B cell (primary cell): ENCODE measurements around the gene GATM. TPM values are rescaled to one million over a fixed set of nuclear protein-coding genes. Genes with fewer than 3 reads are reported as not detected.

Experiments
- ATAC-seq: fragments of 200-7000 bp; cut with Tn5 transposase; one replicate; pipeline ENCODE4 v1.10.0; 2021; ENCODE audit warnings: low read depth, mild to moderate bottlenecking, moderate number of reproducible peaks, moderate library complexity
- CTCF ChIA-PET: fragments of 350-600 bp; sonication (Branson Sonifier 250); formaldehyde crosslinking; loops from one replicate; lab custom pipeline; 2021; ENCODE audit warnings: antibody characterized with exemption, inconsistent platforms; lab: Charles Lee
- POLR2A ChIA-PET: fragments of 350-600 bp; sonication (Branson Sonifier 250); formaldehyde crosslinking; loops from one replicate; lab custom pipeline; 2021; ENCODE audit warnings: antibody characterized with exemption; lab: Charles Lee
- DNase-seq: peaks from one replicate; pipeline ENCODE4 v3.0.0; 2013
- H2AFZ ChIP-seq: 2 replicates; pipeline ENCODE4 v1.6.1; 2012; ENCODE audit warnings: mild to moderate bottlenecking, low read depth, low read length; ENCODE audit not compliant: insufficient read depth, poor library complexity, severe bottlenecking
- H3K27ac ChIP-seq, 2 donors: 1 replicate in 1 of 2; 2 replicates in 1 of 2; pipeline ENCODE4 v1.5.1; 2012 to 2013; ENCODE audit warnings: low read length in 2 of 2, mild to moderate bottlenecking in 2 of 2, moderate library complexity in 1 of 2
- H3K27me3 ChIP-seq, 4 experiments: fragments of 200-600 bp in 1 of 4; sonication (generic) in 1 of 4; replicated peaks in 1 of 4; 1 replicate in 2 of 4; 2 replicates in 2 of 4; pipeline versions ENCODE4 v1.6.1 to v1.7.0; 2013 to 2016; ENCODE audit warnings: low read length in 3 of 4, mild to moderate bottlenecking in 2 of 4, mixed read lengths in 1 of 4, moderate library complexity in 1 of 4; ENCODE audit not compliant: insufficient read depth in 4 of 4, control insufficient read depth in 3 of 4; ENCODE audit errors: control extremely low read depth in 1 of 4
- H3K36me3 ChIP-seq, 2 experiments: replicated peaks in 1 of 2; 1 replicate in 1 of 2; 2 replicates in 1 of 2; pipeline versions ENCODE4 v1.6.1 to v1.7.1; 2013; ENCODE audit warnings: low read length in 1 of 2; ENCODE audit not compliant: insufficient read depth in 2 of 2, control insufficient read depth in 1 of 2; ENCODE audit errors: control extremely low read depth in 1 of 2, extremely low read depth in 1 of 2
- H3K4me1 ChIP-seq, 2 donors: fragments of 200-600 bp in 1 of 2; sonication (generic) in 1 of 2; 1 replicate in 1 of 2; 2 replicates in 1 of 2; pipeline versions ENCODE4 v1.5.1 to v1.6.1; 2013 to 2017; ENCODE audit warnings: low read length in 2 of 2; ENCODE audit not compliant: control insufficient read depth in 2 of 2, insufficient read depth in 2 of 2
- H3K4me2 ChIP-seq: replicated peaks from 2 replicates; pipeline ENCODE3; 2012; ENCODE audit warnings: mild to moderate bottlenecking, low read depth, low read length; ENCODE audit not compliant: poor library complexity, severe bottlenecking
- H3K4me3 ChIP-seq, 5 experiments: fragments of 200-600 bp in 1 of 5; sonication (generic) in 1 of 5; 1 replicate in 3 of 5; 2 replicates in 2 of 5; pipeline versions ENCODE4 v1.5.1 to v1.7.0; 2011 to 2016; ENCODE audit warnings: low read length in 4 of 5, mild to moderate bottlenecking in 4 of 5, low read depth in 2 of 5, control low read depth in 1 of 5, moderate library complexity in 1 of 5; ENCODE audit not compliant: insufficient read depth in 1 of 5; ENCODE audit errors: control extremely low read depth in 1 of 5, extremely low read depth in 1 of 5
- H3K79me2 ChIP-seq: fragments of 200-600 bp; sonication (generic); one replicate; pipeline ENCODE4 v1.6.0; 2016; ENCODE audit warnings: low read length; ENCODE audit not compliant: control insufficient read depth, insufficient read depth
- H3K9ac ChIP-seq: fragments of 200-600 bp; sonication (generic); 2 replicates; pipeline ENCODE4 v1.6.1; 2017; ENCODE audit warnings: mild to moderate bottlenecking, low read length, moderate library complexity
- H3K9me3 ChIP-seq, 3 donors: one replicate each; pipeline versions ENCODE4 v1.6.1 to v1.7.1; 2013; ENCODE audit warnings: low read length in 2 of 3; ENCODE audit not compliant: control insufficient read depth in 2 of 3, insufficient read depth in 1 of 3; ENCODE audit errors: control extremely low read depth in 1 of 3
- H4K20me1 ChIP-seq: 2 replicates; pipeline ENCODE4 v1.6.0; 2012; ENCODE audit warnings: mild to moderate bottlenecking, low read length; ENCODE audit not compliant: insufficient read depth, control insufficient read depth, poor library complexity, severe bottlenecking
- H3K27ac Mint-ChIP-seq: one replicate; pipeline ENCODE4 v1.8.0; 2021; ENCODE audit warnings: mixed read lengths
- H3K27me3 Mint-ChIP-seq: one replicate; pipeline ENCODE4 v1.8.0; 2021; ENCODE audit warnings: mixed read lengths
- H3K4me1 Mint-ChIP-seq: one replicate; pipeline ENCODE4 v1.8.0; 2021; ENCODE audit warnings: mixed read lengths
- H3K4me3 Mint-ChIP-seq: one replicate; pipeline ENCODE4 v1.8.0; 2021; ENCODE audit warnings: mixed read lengths
- H3K9me3 Mint-ChIP-seq: one replicate; pipeline ENCODE4 v1.8.0; 2022; ENCODE audit warnings: mixed read lengths; ENCODE audit not compliant: insufficient read depth
- EZH2 ChIP-seq: IDR thresholded peaks from 2 replicates; pipeline ENCODE4 v1.6.1; 2012; ENCODE audit warnings: borderline replicate concordance, low read depth, mild to moderate bottlenecking, moderate library complexity, low read length; ENCODE audit not compliant: insufficient read depth, poor library complexity, severe bottlenecking
- WGBS: methylation state at CpG from one replicate; pipeline ENCODE4 v1.1.5; 2013; ENCODE audit warnings: missing lambda C conversion rate; ENCODE audit not compliant: insufficient coverage; 5-methylcytosine and 5-hydroxymethylcytosine counted together
- intact Hi-C: fragments of 100-400 bp; cut with micrococcal nuclease; formaldehyde crosslinking; loops from one replicate; pipeline ENCODE4 v1.10.0; 2022
- polyA plus RNA-seq: library from polyadenylated mRNA; depleted of rRNA; stranded (reverse); fragments of >200 nt; gene quantifications from 2 replicates; pipeline ENCODE4 v1.2.3, GENCODE V29; 2012
- total RNA-seq, 2 donors: library from RNA; stranded (reverse); fragments of 120-200 nt in 1 of 2; gene quantifications; 1 replicate in 1 of 2; 2 replicates in 1 of 2; pipeline versions ENCODE4 v1.2.3 to v1.2.4, GENCODE V29; 2013 to 2022
- TF ChIP-seq, protein P1 (sequence below): fragments of 200-600 bp; IDR thresholded peaks from one replicate; pipeline ENCODE4 v1.8.0; 2022; ENCODE audit warnings: antibody characterized with exemption, mild to moderate bottlenecking

The GATM gene
- total and polyA plus RNA-seq, 2 donors (not counting 1 experiment from before 2014, with no cell fraction given) = 9.6 to 18.2 TPM

DNA sequence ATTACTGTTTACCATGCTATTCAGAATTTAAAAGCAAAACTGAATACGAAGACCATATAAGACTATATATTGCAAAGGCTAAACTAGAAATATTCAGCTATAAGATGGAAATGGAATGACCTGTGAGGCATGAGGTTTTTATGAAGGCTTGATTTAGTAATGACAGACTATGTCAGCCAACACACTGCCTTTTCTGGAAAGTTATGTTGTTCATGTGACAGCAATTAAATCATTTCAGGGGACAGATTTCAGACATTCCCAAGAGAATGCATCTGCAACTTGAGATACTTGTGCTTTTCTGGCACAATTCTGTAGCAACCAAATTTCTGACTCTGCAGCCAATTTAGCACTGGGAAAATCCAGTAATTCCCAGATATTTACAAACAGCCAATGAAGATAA is 8.6 kb upstream of the GATM start:
- Mint-ChIP-seq H3K27me3 (peaks cover 4% of the 10 kb centered on the region), H3K9me3 (no peaks in the 10 kb centered on the region), H3K4me3 (no peak overlapping the region), H3K27ac (no peak overlapping the region), H3K4me1 (peaks cover 13% of the 10 kb centered on the region)
- ChIA-PET POLR2A (no interaction called here), CTCF (no interaction called here)
- ATAC-seq = no peak
- no peaks in the 10 kb centered on the region for H3K27me3 ChIP-seq
- peaks cover 0 to 1% (median 0%) of the 10 kb centered on the region in 3 donors for H3K9me3 ChIP-seq
- WGBS = no CpG with 5 or more reads among the region's 1 CpG
- H3K79me2 ChIP-seq = no peaks in the 10 kb centered on the region
- no peak overlapping the region for H3K4me3 ChIP-seq
- H3K4me1 ChIP-seq = peaks cover 9% of the 10 kb centered on the region in 2 donors
- H3K36me3 ChIP-seq = no peaks in the 10 kb centered on the region
- no peak overlapping the region for H3K4me2 ChIP-seq
- no peak overlapping the region for H3K9ac ChIP-seq
- intact Hi-C loops = no loop called here
- H2AFZ ChIP-seq = no peak overlapping the region
- no peaks in the 10 kb centered on the region for H4K20me1 ChIP-seq
- TF ChIP-seq, protein P1, sequence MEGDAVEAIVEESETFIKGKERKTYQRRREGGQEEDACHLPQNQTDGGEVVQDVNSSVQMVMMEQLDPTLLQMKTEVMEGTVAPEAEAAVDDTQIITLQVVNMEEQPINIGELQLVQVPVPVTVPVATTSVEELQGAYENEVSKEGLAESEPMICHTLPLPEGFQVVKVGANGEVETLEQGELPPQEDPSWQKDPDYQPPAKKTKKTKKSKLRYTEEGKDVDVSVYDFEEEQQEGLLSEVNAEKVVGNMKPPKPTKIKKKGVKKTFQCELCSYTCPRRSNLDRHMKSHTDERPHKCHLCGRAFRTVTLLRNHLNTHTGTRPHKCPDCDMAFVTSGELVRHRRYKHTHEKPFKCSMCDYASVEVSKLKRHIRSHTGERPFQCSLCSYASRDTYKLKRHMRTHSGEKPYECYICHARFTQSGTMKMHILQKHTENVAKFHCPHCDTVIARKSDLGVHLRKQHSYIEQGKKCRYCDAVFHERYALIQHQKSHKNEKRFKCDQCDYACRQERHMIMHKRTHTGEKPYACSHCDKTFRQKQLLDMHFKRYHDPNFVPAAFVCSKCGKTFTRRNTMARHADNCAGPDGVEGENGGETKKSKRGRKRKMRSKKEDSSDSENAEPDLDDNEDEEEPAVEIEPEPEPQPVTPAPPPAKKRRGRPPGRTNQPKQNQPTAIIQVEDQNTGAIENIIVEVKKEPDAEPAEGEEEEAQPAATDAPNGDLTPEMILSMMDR = no peak
- TF ChIP-seq EZH2 = no peak
- no peak for DNase-seq
- no peak overlapping the region for H3K27ac ChIP-seq

GRCh38 chr15:45386420-45386819 is 8.1 kb upstream of the GATM start:
- Histone ChIP-seq H3K36me3 (no peaks in the 10 kb centered on the region), H3K79me2 (no peaks in the 10 kb centered on the region), H3K27ac (no peak overlapping the region), H3K4me3 (no peak overlapping the region), H3K4me1 (peaks cover 3% of the 10 kb centered on the region in 2 donors), H4K20me1 (no peaks in the 10 kb centered on the region), H2AFZ (no peak overlapping the region), H3K27me3 (no peaks in the 10 kb centered on the region), H3K9me3 (peaks cover 0 to 1% (median 0%) of the 10 kb centered on the region in 3 donors), H3K4me2 (no peak overlapping the region), H3K9ac (no peak overlapping the region)
- H3K9me3 Mint-ChIP-seq = no peaks in the 10 kb centered on the region
- ATAC-seq = no peak
- H3K27me3 Mint-ChIP-seq = peaks cover 4% of the 10 kb centered on the region
- H3K27ac Mint-ChIP-seq = no peak overlapping the region
- CTCF ChIA-PET = no interaction called here
- DNase-seq = no peak
- TF ChIP-seq, protein P1 = no peak
- TF ChIP-seq EZH2 = no peak
- H3K4me1 Mint-ChIP-seq = peaks cover 7% of the 10 kb centered on the region
- 93% methylated on average over 3 of the region's 5 CpGs for WGBS
- POLR2A ChIA-PET = no interaction called here
- H3K4me3 Mint-ChIP-seq = no peak overlapping the region
- intact Hi-C loops = no loop called here
